GM10266 (cell line): ENCODE data around the gene HNRNPM.

Source experiments
- DNase-seq: peaks from one replicate; pipeline ENCODE4 v3.0.0; 2012; ENCODE audit errors: extremely low spot score
- TF ChIP-seq, protein P1 (sequence below): IDR thresholded peaks from 2 replicates; pipeline ENCODE4 v1.5.1; 2012; ENCODE audit warnings: mild to moderate bottlenecking, low read depth; ENCODE audit not compliant: control insufficient read depth, insufficient read depth; ENCODE audit errors: missing control alignments

HNRNPM gene

DNA sequence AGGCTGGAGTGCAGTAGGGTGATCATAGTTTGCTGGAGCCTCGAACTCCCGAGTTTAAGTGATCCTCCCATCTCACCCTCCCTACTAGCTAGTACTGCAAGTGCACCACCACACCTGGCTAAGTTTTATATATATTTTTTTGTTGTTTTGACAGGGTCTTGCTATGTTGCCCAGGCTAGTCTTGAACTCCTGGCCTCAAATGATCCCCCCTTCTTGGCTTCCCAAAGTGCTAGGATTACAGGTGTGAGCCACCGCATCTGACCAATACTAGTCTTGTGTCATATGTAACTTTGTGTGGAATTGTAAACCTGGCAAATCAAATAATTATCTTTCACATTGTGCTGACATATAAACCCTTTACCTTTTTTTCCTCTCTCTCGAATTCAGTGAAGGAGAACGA, 10.2 kb downstream of the HNRNPM start:
- TF ChIP-seq, protein P1, sequence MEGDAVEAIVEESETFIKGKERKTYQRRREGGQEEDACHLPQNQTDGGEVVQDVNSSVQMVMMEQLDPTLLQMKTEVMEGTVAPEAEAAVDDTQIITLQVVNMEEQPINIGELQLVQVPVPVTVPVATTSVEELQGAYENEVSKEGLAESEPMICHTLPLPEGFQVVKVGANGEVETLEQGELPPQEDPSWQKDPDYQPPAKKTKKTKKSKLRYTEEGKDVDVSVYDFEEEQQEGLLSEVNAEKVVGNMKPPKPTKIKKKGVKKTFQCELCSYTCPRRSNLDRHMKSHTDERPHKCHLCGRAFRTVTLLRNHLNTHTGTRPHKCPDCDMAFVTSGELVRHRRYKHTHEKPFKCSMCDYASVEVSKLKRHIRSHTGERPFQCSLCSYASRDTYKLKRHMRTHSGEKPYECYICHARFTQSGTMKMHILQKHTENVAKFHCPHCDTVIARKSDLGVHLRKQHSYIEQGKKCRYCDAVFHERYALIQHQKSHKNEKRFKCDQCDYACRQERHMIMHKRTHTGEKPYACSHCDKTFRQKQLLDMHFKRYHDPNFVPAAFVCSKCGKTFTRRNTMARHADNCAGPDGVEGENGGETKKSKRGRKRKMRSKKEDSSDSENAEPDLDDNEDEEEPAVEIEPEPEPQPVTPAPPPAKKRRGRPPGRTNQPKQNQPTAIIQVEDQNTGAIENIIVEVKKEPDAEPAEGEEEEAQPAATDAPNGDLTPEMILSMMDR: no peak
- DNase-seq: no peak

DNA sequence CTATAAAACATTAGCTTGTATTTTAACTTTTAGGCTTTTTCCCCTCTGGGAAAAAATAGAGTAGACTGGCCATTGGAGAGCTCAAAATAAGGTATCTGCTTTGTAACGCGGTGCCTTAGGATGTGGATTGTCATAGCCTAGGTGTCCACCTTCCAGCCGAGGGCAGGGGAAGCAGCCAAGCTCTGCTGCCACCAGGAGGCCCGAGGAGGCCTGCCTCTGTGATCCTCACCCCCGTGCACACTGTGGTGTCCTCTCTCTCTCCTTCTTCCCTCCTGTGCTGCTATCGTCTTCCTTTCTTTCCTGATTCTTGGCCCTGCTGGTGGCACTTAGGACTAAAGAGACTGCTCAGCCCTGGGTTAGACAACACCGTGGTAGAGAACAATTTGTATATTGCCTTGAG, 11.3 kb downstream of the HNRNPM start:
- TF ChIP-seq, protein P1: no peak
- DNase-seq: no peak

DNA sequence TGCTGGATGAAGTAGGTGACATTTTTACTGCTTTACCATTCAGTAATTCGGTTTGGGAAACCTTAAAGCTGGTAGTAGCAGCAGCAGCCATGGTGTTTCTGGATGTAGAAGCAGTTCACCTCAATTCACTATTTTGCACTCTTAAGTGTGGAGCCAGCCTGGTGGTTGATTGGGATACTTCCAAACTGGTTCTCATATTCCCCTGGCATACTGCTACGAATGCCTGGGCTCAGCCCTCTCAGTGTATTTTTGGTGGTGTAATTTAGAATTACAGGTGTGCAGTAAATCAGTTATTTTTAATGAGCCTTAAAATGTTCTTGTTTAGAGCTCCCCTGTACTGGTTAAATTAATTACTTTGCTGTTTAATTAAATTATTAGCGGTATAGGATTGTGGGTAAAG, 12.4 kb downstream of the HNRNPM start:
- TF ChIP-seq, protein P1: no peak

DNA sequence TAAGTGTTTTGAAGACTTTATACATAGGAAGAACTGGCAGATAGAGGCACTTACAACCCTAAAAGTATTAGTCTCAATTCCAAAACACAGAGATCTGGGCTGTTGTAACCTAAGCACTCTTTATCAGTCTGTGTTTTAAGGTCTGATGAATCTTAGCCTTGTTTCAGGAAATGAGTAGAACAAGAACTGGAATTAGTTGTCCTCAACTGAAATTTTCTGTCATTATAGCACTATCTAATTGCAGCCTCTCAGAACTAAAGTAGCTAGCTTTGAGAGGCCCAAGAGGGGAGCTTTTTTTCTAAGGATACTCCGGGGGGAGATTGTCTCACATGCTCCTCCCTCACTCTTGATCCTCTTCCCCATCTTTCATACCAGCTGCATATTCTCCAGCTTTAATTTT, 13.1 kb downstream of the HNRNPM start:
- TF ChIP-seq, protein P1: no peak

More for the DNA sequence above, 12.4 kb downstream of the HNRNPM start:
- DNase-seq: no peak

DNA sequence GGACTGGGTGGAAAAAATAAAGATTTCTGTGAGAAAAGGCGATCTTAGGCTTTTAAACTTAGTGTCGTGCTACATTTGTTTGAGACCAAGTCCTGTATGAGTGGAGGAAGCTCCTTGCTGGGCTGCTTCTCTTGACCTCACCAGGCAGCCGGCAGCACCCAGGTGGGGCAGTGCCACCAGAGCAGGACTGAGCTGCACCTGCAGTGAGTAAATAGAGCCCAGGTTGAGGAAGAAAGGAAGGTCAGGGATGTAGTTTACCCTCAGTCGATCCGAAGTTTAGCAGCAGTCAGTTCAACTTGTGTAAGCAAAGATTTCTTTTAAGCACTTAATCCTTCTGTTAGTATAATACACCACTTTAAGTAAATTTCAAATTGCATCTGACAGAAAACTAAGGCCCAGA, 13.6 kb downstream of the HNRNPM start:
- DNase-seq: no peak
- TF ChIP-seq, protein P1: no peak

More for the DNA sequence above, 13.1 kb downstream of the HNRNPM start:
- DNase-seq: no peak

DNA sequence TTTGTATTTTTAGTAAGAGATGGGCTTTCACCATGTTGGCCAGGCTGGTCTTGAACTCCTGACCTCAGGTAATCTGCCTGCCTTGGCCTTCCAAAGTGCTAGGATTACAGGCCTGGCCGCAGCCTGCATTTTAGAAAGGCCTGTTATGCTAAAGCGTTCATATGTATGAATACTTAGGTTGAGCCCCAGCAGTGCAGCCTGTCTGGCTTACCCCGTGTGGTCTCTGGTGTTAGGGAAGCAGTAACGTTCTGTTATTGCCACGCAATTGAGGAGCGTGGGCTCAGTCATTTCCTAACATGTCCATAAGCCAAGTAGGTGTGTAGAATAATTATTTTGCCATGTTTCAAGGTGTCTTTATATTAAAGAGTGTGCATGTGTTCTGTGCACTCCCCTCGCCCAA, 14.3 kb downstream of the HNRNPM start:
- DNase-seq: no peak
- TF ChIP-seq, protein P1: no peak

DNA sequence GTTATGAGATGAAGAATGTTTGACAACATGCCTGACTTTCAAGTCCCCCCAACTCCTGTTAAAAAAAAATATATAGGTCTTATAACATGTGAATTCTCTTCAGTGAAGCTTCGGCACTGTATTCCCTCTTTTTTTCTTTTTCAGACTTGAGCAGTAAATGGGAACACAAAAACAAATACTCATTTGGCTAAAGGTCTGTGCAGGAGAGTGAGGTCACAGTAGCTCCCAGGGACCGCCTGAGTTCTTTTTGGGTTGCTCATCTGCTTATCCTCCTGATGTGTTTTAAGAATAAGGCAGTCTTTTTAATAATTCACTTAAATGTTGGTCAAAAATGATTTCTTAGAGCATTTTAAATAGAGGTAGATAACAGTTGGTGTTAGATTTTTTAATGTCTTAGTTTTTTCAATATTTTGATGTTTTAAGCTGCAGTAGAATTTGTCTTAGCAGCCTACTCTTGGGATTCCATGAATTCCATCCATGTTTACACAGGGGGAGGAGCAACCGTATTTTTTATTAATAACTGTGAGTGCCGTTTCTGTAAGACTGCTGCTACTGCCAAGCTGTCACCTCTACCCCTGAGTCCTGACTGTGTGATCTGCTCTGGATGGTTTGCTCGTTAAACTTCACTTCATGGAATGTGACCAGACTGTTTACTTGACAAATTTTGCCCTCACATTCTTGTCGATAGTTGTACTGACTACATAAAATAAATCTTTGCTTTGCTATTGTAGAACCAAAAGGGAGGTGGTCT, 14.9 kb downstream of the HNRNPM start:
- TF ChIP-seq, protein P1: no peak
- no peak for DNase-seq
